Measurements from ENCODE around the gene SFTPB.
"Not testable (repeated sequence)": the region's sequence is repeated elsewhere in the genome, so short reads cannot be mapped to it uniquely, and the experiment has no call there.

DNA sequence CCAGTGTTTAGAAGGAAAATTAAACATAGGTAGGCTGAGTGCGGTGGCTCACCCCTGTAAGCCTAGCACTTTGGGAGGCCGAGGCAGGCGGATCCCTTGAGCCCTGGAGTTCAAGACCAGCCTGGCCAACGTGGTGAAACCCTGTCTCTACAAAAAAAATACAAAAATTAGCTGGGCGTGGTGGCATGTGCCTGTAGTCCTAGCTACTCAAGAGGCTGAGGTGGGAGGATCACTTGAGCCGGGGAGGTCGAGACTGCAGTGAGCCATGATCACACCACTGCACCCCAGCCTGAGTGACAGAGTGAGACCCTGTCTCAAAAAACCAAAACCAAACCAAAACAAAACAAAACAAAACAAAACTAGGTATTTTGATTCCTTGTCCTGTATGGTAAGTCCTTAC is 46.4 kb upstream of the SFTPB start:
- not testable (repeated sequence) for TF ChIP-seq POLR2A, POLR2AphosphoS5, TAF1, SPI1, POU2F2 (IDR thresholded peaks at IDR 0.05; ENCODE audit: low read depth, low read length)

Measured in GM12891 (cell line).